Parathyroid adenoma (tissue), 2 donors: ENCODE measurements around the gene MIB1.
"Not testable (repeated sequence)": the region's sequence is repeated elsewhere in the genome, so short reads cannot be mapped to it uniquely, and the experiment has no call there.

Experiments
- H2AFZ ChIP-seq: fragments of 300-600 bp; sonication (generic); one replicate; pipeline ENCODE4 v1.7.0; 2017; ENCODE audit warnings: antibody characterized with exemption, mild to moderate bottlenecking
- H3K27ac ChIP-seq: fragments of 300-600 bp; sonication (generic); one replicate; pipeline ENCODE4 v1.7.0; 2017
- H3K27me3 ChIP-seq: fragments of 300-600 bp; sonication (generic); one replicate; pipeline ENCODE4 v1.7.0; 2017; ENCODE audit warnings: low read length; ENCODE audit not compliant: control insufficient read depth, insufficient read depth
- H3K36me3 ChIP-seq: fragments of 300-600 bp; sonication (generic); one replicate; pipeline ENCODE4 v1.7.0; 2017; ENCODE audit warnings: low read length; ENCODE audit not compliant: control insufficient read depth, insufficient read depth
- H3K4me1 ChIP-seq: fragments of 300-600 bp; sonication (generic); one replicate; pipeline ENCODE4 v1.7.0; 2017; ENCODE audit warnings: control low read depth
- H3K4me2 ChIP-seq: fragments of 300-600 bp; sonication (generic); one replicate; pipeline ENCODE4 v1.7.0; 2017; ENCODE audit warnings: low read length
- H3K4me3 ChIP-seq: fragments of 300-600 bp; sonication (generic); one replicate; pipeline ENCODE4 v1.7.0; 2017; ENCODE audit warnings: low read depth, low read length
- H3K79me2 ChIP-seq: fragments of 300-600 bp; sonication (generic); one replicate; pipeline ENCODE4 v1.7.0; 2017; ENCODE audit warnings: control low read depth
- H3K9ac ChIP-seq: fragments of 300-600 bp; sonication (generic); one replicate; pipeline ENCODE4 v1.7.0; 2017; ENCODE audit warnings: mild to moderate bottlenecking
- H3K9me3 ChIP-seq: fragments of 300-600 bp; sonication (generic); one replicate; pipeline ENCODE4 v1.7.0; 2017; ENCODE audit warnings: low read length; ENCODE audit not compliant: control insufficient read depth
- CTCF ChIP-seq: fragments of 300-600 bp; sonication (generic); IDR thresholded peaks from one replicate; pipeline ENCODE4 v1.7.0; 2017; ENCODE audit warnings: antibody characterized with exemption, mild to moderate bottlenecking
- donor health status: primary hyperparathyroidism.

MIB1 gene

GRCh38 chr18:21703241-21703820, 37.3 kb upstream of the MIB1 start:
- no peaks in the 10 kb centered on the region for H3K36me3 ChIP-seq
- peak overlapping the region; percentile 99 for H2AFZ ChIP-seq
- H3K9me3 ChIP-seq: no peaks in the 10 kb centered on the region
- H3K79me2 ChIP-seq: no peaks in the 10 kb centered on the region
- H3K4me2 ChIP-seq: peak overlapping the region; percentile 78
- TF ChIP-seq CTCF: no peak
- H3K27me3 ChIP-seq: no peaks in the 10 kb centered on the region
- H3K27ac ChIP-seq: peak overlapping the region; percentile 87
- H3K4me3 ChIP-seq: peak overlapping the region; percentile 58
- H3K4me1 ChIP-seq: peaks cover 4% of the 10 kb centered on the region
- H3K9ac ChIP-seq: peak overlapping the region; percentile 46

GRCh38 chr18:21704603-21705364, 35.8 kb upstream of the MIB1 start, which contains the start of gene ABHD3:
Gene ABHD3 (minus strand): TSS chr18:21704774. CDS start chr18:21704665, 109 bp downstream.
- peak; percentile 41 for TF ChIP-seq CTCF
- H3K36me3 ChIP-seq: no peaks in the 10 kb centered on the region
- no peaks in the 10 kb centered on the region for H3K27me3 ChIP-seq
- no peaks in the 10 kb centered on the region for H3K9me3 ChIP-seq
- H3K4me1 ChIP-seq: peaks cover 4% of the 10 kb centered on the region
- no peaks in the 10 kb centered on the region for H3K79me2 ChIP-seq
- peak within 1 kb of the TSS; percentile 78 for H3K4me2 ChIP-seq
- H3K27ac ChIP-seq: peak within 1 kb of the TSS; percentile 87
- peak within 1 kb of the TSS; percentile 99 for H2AFZ ChIP-seq
- H3K9ac ChIP-seq: peak within 1 kb of the TSS; percentile 46
- H3K4me3 ChIP-seq: peak within 1 kb of the TSS; percentile 58

- no peak overlapping the region for H3K4me2 ChIP-seq
- TF ChIP-seq CTCF: no peak
- no peak overlapping the region for H2AFZ ChIP-seq
Observed at GRCh38 chr18:21706386-21706865, 34.2 kb upstream of the MIB1 start.

GRCh38 chr18:21707130-21707529, 33.5 kb upstream of the MIB1 start:
- not testable (repeated sequence) for H3K36me3 ChIP-seq, H3K4me3 ChIP-seq, H3K9me3 ChIP-seq, H3K4me1 ChIP-seq, H2AFZ ChIP-seq, H3K79me2 ChIP-seq, H3K27ac ChIP-seq, H3K4me2 ChIP-seq, H3K9ac ChIP-seq, H3K27me3 ChIP-seq

More at GRCh38 chr18:21706386-21706865, 34.2 kb upstream of the MIB1 start:
- H3K27ac ChIP-seq: no peak overlapping the region
- H3K9ac ChIP-seq: no peak overlapping the region
- no peaks in the 10 kb centered on the region for H3K27me3 ChIP-seq
- H3K4me1 ChIP-seq: peaks cover 4% of the 10 kb centered on the region
- H3K4me3 ChIP-seq: no peak overlapping the region
- no peaks in the 10 kb centered on the region for H3K36me3 ChIP-seq
- no peaks in the 10 kb centered on the region for H3K9me3 ChIP-seq
- no peaks in the 10 kb centered on the region for H3K79me2 ChIP-seq

GRCh38 chr18:21714474-21714873, 26.1 kb upstream of the MIB1 start:
- H2AFZ ChIP-seq: no peak overlapping the region
- H3K9me3 ChIP-seq: no peaks in the 10 kb centered on the region
- no peaks in the 10 kb centered on the region for H3K27me3 ChIP-seq
- no peak overlapping the region for H3K4me3 ChIP-seq
- H3K36me3 ChIP-seq: no peaks in the 10 kb centered on the region
- TF ChIP-seq CTCF: no peak
- H3K4me1 ChIP-seq: no peaks in the 10 kb centered on the region
- H3K79me2 ChIP-seq: no peaks in the 10 kb centered on the region
- no peak overlapping the region for H3K4me2 ChIP-seq
- no peak overlapping the region for H3K9ac ChIP-seq
- H3K27ac ChIP-seq: no peak overlapping the region
